Tibial nerve (tissue), 4 donors: ENCODE measurements around the gene CARNS1. TPM values are rescaled to one million over a fixed set of nuclear protein-coding genes. Genes with fewer than 3 reads are reported as not detected.
A peak's percentile ranks its signal among the peaks of the same experiment; 100 is the strongest.
"Not testable (repeated sequence)": the region's sequence is repeated elsewhere in the genome, so short reads cannot be mapped to it uniquely, and the experiment has no call there.

Experiments used
- DNase-seq, 2 donors: peaks; one replicate each; pipeline ENCODE4 v3.0.0-alpha.2; 2019; ENCODE audit warnings: low spot score in 2 of 2
- H3K27ac ChIP-seq, 4 donors: fragments of 200-600 bp; sonication (generic) in 3 of 4; one replicate each; pipeline ENCODE4 v1.5.1; 2017 to 2019; ENCODE audit warnings: mild to moderate bottlenecking in 1 of 4
- H3K27me3 ChIP-seq, 2 donors: fragments of 200-600 bp; sonication (generic) in 1 of 2; one replicate each; pipeline versions ENCODE4 v1.5.1 to v1.6.0; 2017 to 2019
- H3K36me3 ChIP-seq, 3 donors: fragments of 200-600 bp; sonication (generic); one replicate each; pipeline ENCODE4 v1.5.1; 2018 to 2019
- H3K4me1 ChIP-seq, 4 donors: fragments of 200-600 bp; sonication (generic) in 3 of 4; one replicate each; pipeline ENCODE4 v1.5.1; 2017 to 2019
- H3K4me3 ChIP-seq, 4 donors: fragments of 200-600 bp; sonication (generic) in 3 of 4; one replicate each; pipeline ENCODE4 v1.5.1; 2017 to 2019; ENCODE audit warnings: mild to moderate bottlenecking in 1 of 4, moderate library complexity in 1 of 4
- H3K9me3 ChIP-seq, 4 donors: fragments of 200-600 bp; sonication (generic) in 3 of 4; one replicate each; pipeline ENCODE4 v1.5.1; 2017 to 2019
- EP300 ChIP-seq, 2 donors: sonication (generic); formaldehyde crosslinking; IDR thresholded peaks; one replicate each; pipeline ENCODE4 v1.6.1; 2017; ENCODE audit warnings: antibody characterized with exemption in 2 of 2, mild to moderate bottlenecking in 1 of 2
- POLR2A ChIP-seq, 2 donors: fragments of 450-650 bp; IDR thresholded peaks; one replicate each; pipeline ENCODE4 v1.6.1; 2017; ENCODE audit warnings: antibody characterized with exemption in 2 of 2, mild to moderate bottlenecking in 2 of 2, moderate library complexity in 2 of 2
- WGBS, 2 donors: methylation state at CpG; one replicate each; pipeline ENCODE4 v1.1.5; 2018; 5-methylcytosine and 5-hydroxymethylcytosine counted together
- total RNA-seq, 4 donors: library from RNA; depleted of rRNA; stranded (reverse); fragments of >200 nt; gene quantifications; one replicate each; pipeline ENCODE4 v1.1.0, GENCODE V29; 2016
- TF ChIP-seq, protein P1 (sequence below), 5 experiments: fragments of 200-600 bp in 3 of 5; fragments of 450-650 bp in 2 of 5; sonication (generic) in 3 of 5; IDR thresholded peaks; one replicate each; pipeline ENCODE4 v1.5.1; 2016 to 2019; ENCODE audit warnings: antibody characterized with exemption in 5 of 5, mild to moderate bottlenecking in 3 of 5, moderate library complexity in 2 of 5

CARNS1 gene
- total RNA-seq, 4 donors from 2014 or later: 1.8 to 5.9 (median 4.3) TPM

DNA sequence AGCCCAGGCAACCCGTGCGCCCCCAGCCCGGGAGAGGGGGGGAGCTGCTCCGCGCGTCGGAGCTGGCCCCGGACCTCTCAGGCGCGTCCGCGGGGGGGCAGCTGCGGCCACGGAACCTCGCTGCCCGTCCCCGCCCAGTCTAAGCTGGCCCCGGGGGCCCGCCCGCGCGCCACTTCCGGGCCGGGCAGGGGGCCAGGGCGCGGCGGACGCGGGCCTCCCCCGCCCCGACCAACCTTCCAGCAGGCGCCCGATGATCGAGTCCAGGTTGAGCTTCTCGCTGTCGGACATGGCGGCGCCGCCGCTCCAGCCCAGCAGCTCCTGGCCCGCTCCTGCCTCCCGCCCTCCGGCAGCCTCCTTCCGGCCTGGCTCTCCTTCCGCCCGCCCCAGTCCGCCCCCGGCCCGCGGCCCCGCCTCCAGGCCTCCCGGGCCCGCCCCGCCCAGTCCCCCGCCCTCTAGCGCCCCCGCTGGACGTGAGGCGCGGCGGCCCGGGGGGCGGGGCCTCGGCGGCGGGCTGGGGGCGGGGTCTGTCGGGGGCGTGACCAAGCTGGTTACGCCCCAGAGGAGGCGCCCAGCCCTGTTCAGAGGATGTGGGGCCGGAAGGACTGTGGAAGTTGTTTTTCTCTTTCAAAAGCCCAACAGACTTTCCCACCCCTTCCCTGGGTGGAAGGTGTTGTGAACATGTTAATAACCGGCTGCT, 13.8 kb upstream of the CARNS1 start, which contains the start of gene PPP1CA:
TSS of gene PPP1CA (minus strand) at position 364 of the 697 bp plus-strand sequence. CDS start at position 288, 76 bp downstream.
- peaks cover 0 to 74% (median 28%) of the 10 kb centered on the region in 4 donors for H3K4me1 ChIP-seq
- peak within 1 kb of the TSS; percentile 91 to 98 (median 94) for H3K27ac ChIP-seq
- H3K36me3 ChIP-seq: peaks cover 0 to 39% (median 21%) of the 10 kb centered on the region in 3 donors
- TF ChIP-seq EP300 (IDR thresholded peaks at IDR 0.05) (peak in 1 of 2 donors; percentile 70), POLR2A (IDR thresholded peaks at IDR 0.05) (peak; percentile 60 to 73)
- TF ChIP-seq, protein P1, sequence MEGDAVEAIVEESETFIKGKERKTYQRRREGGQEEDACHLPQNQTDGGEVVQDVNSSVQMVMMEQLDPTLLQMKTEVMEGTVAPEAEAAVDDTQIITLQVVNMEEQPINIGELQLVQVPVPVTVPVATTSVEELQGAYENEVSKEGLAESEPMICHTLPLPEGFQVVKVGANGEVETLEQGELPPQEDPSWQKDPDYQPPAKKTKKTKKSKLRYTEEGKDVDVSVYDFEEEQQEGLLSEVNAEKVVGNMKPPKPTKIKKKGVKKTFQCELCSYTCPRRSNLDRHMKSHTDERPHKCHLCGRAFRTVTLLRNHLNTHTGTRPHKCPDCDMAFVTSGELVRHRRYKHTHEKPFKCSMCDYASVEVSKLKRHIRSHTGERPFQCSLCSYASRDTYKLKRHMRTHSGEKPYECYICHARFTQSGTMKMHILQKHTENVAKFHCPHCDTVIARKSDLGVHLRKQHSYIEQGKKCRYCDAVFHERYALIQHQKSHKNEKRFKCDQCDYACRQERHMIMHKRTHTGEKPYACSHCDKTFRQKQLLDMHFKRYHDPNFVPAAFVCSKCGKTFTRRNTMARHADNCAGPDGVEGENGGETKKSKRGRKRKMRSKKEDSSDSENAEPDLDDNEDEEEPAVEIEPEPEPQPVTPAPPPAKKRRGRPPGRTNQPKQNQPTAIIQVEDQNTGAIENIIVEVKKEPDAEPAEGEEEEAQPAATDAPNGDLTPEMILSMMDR (IDR thresholded peaks at IDR 0.05): peak; percentile 52 to 93 (median 73)
- no peaks in the 10 kb centered on the region for H3K9me3 ChIP-seq
- H3K4me3 ChIP-seq: peak within 1 kb of the TSS; percentile 75 to 99 (median 90)
- peak; percentile 78 to 83 for DNase-seq
- H3K27me3 ChIP-seq: no peaks in the 10 kb centered on the region
- 1 to 4% methylated on average over 5 to 24 of the region's 73 CpGs for WGBS, 2 donors

DNA sequence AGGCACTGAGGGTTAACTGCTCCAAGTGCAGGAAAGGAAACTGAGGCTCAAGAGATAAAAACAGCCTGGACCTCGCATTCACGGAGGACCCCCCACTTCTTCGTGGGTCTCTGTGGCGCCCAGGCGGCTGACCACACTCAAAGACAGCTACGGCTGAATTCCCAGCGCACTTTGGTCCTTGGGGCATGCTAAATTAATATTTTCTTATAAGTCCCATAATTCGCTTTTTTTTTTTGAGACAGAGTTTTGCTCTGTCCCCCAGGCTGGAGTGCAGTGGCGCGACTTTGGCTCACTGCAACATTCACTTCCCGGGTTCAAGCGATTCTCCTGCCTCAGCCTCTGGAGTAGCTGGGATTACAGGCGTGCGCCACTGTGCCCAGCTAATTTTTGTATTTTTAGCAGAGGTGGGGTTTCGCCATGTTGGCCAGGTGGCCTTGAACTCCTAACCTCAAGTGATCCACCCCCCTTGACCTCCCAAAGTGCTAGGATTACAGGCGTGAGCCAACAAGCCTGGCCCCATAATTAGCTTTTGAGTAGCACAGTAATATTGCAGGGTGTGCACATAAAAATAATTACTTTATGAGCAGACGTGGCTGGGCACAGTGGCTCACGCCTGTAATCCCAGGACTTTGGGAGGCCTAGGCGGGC, 13.2 kb upstream of the CARNS1 start:
- H3K9me3 ChIP-seq, H3K27me3 ChIP-seq, DNase-seq: not testable (repeated sequence)
- H3K4me1 ChIP-seq: peaks cover 0 to 67% (median 27%) of the 10 kb centered on the region in 4 donors
- peak overlapping the region; percentile 86 to 98 (median 89) for H3K27ac ChIP-seq
- peaks cover 0 to 32% (median 20%) of the 10 kb centered on the region in 3 donors for H3K36me3 ChIP-seq
- whole genome bisulfite sequencing, 2 donors: 51 to 52% methylated on average over 19 of the region's 19 CpGs
- H3K4me3 ChIP-seq: peak overlapping the region; percentile 40 to 91 (median 82)

DNA sequence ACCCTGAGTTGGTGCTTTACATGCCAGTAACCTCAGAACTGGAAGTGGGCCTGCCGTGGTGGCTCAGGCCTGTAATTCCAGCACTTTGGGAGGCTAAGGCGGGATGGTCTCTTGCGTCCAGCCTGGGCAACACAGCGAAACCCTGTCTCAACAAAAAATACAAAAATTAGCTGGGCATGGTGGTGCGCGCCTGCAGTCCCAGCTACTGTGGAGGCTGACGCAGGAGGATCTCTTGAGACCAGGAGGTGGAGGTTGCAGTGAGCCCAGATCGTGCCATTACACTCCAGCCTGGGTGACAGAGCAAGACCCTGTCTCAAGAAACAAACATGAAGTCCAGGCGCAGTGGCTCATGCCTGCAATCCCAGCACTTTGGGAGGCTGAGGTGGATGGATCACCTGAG, 12.4 kb upstream of the CARNS1 start:
- WGBS, 2 donors: 95 to 96% methylated on average over 9 of the region's 9 CpGs
- not testable (repeated sequence) for DNase-seq, H3K27me3 ChIP-seq, H3K4me3 ChIP-seq, H3K9me3 ChIP-seq
- peak overlapping the region in 1 of 4 donors; percentile 80 for H3K27ac ChIP-seq
- peaks cover 0 to 25% (median 14%) of the 10 kb centered on the region in 3 donors for H3K36me3 ChIP-seq
- peaks cover 0 to 64% (median 30%) of the 10 kb centered on the region in 4 donors for H3K4me1 ChIP-seq

DNA sequence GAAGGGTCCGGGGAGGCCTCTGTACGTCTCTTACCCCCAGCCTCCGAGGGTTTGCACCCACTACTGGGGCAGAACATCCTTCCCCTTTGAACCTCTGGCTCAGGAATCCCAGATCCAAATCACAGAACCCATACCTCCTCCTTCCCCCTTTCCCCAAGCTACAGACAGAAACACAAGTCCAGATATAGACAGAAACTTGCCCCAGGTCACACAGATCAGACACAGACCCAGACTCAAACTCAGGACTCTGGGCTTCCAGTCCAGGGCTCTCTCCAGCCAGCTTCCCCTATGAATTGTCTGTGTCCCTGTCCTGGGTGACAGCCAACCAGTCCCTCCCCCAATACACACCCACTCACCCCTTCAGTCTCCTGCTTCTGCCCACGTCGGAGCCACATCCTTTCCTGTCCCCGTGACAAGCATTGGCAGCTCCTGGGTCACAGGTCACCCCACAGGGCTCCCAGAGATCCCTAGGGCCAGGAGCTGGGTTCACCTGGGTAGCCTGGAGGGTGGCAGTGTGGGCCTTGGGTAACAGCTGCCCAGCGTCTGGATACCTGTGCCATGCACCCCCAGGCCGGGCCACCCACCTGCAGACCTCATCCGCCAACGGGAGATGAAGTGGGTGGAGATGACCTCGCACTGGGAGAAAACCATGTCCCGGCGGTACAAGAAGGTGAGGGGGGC, 10.8 kb upstream of the CARNS1 start:
- WGBS, 2 donors: 52 to 64% methylated on average over 6 to 13 of the region's 13 CpGs
- peaks cover 0 to 12% of the 10 kb centered on the region in 2 donors for H3K27me3 ChIP-seq
- TF ChIP-seq POLR2A (IDR thresholded peaks at IDR 0.05) (no peak), EP300 (IDR thresholded peaks at IDR 0.05) (no peak)
- TF ChIP-seq, protein P1 (IDR thresholded peaks at IDR 0.05): no peak
- H3K27ac ChIP-seq: peak overlapping the region in 3 of 4 donors; percentile 42 to 80 (median 47)
- H3K36me3 ChIP-seq: peaks cover 0 to 9% (median 0%) of the 10 kb centered on the region in 3 donors
- no peak for DNase-seq
- peak overlapping the region in 2 of 4 donors; percentile 31 to 51 for H3K4me3 ChIP-seq
- no peaks in the 10 kb centered on the region for H3K9me3 ChIP-seq
- H3K4me1 ChIP-seq: peaks cover 0 to 59% (median 41%) of the 10 kb centered on the region in 4 donors

DNA sequence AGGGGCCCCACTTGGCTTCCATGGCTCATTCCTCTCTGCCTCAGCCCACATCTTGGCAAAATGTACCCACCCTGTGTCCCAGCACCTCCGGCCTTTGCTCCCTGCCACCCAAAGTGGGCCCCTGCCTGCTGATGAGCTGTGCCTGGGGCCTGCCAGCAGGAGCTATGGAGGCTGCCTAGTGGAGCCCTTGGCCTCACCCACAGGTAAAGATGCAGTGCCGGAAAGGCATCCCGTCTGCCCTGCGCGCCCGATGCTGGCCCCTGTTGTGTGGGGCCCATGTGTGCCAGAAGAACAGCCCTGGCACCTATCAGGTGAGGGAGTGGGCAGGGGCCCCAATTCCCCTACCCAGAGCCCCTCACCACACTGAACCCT, 10.3 kb upstream of the CARNS1 start:
- TF ChIP-seq EP300 (IDR thresholded peaks at IDR 0.05) (no peak), POLR2A (IDR thresholded peaks at IDR 0.05) (no peak)
- TF ChIP-seq, protein P1 (IDR thresholded peaks at IDR 0.05): no peak
- H3K4me1 ChIP-seq: peaks cover 0 to 59% (median 43%) of the 10 kb centered on the region in 4 donors
- H3K27ac ChIP-seq: peak overlapping the region in 2 of 4 donors; percentile 47 to 80
- H3K27me3 ChIP-seq: peaks cover 0 to 18% of the 10 kb centered on the region in 2 donors
- 70 to 75% methylated on average over 2 to 6 of the region's 6 CpGs for WGBS, 2 donors
- peaks cover 0 to 4% (median 0%) of the 10 kb centered on the region in 3 donors for H3K36me3 ChIP-seq
- H3K4me3 ChIP-seq: peak overlapping the region in 1 of 4 donors; percentile 51
- H3K9me3 ChIP-seq: no peaks in the 10 kb centered on the region
- DNase-seq: no peak
